ENCODE measurements around the gene CNTN4.

CNTN4 gene

DNA sequence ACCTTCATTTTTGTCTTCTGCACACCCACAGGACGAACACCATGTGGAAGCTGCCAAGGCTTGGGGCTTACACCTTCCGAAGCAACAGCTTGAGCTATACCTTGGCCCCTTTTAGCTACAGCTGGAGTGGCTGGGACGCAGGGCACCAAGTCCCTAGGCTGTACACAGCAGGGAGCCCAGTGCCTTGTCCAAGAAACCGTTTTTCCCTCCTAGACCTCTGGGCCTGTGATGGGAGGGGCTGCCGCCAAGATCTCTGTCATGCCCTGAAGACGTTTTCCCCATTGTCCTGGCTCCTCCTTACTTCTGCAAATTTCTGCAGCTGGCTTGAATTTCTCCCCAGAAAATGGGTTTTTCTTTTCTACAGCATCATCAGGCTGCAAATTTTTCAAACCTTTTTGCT is 7.8 kb downstream of the CNTN4 start:
- H3K4me3 ChIP-seq (ENCODE audit: control insufficient read depth, low read depth, low read length): no peak overlapping the region
- no peak for DNase-seq (ENCODE audit: low read depth)
- TF ChIP-seq CTCF (conservative IDR thresholded peaks at IDR 0.05; ENCODE audit: control insufficient read depth, insufficient read depth, low read depth, low read length): no peak

- H3K4me3 ChIP-seq (ENCODE audit: control insufficient read depth, low read depth, low read length): no peak overlapping the region
- no peak for DNase-seq (ENCODE audit: low read depth)
- no peak for TF ChIP-seq CTCF (conservative IDR thresholded peaks at IDR 0.05; ENCODE audit: control insufficient read depth, insufficient read depth, low read depth, low read length)
These were observed 12.0 kb downstream of the CNTN4 start for GRCh38 chr3:2110597-2111117.

- DNase-seq (ENCODE audit: low read depth): no peak
- no peak for TF ChIP-seq CTCF (conservative IDR thresholded peaks at IDR 0.05; ENCODE audit: control insufficient read depth, insufficient read depth, low read depth, low read length)
These were observed 16.1 kb downstream of the CNTN4 start for GRCh38 chr3:2114617-2115275.

GRCh38 chr3:2130726-2131125 is 32.1 kb downstream of the CNTN4 start:
- no peak overlapping the region for H3K4me3 ChIP-seq (ENCODE audit: control insufficient read depth, low read depth, low read length)
- no peak for DNase-seq (ENCODE audit: low read depth)

More at GRCh38 chr3:2114617-2115275, 16.1 kb downstream of the CNTN4 start:
- no peak overlapping the region for H3K4me3 ChIP-seq (ENCODE audit: control insufficient read depth, low read depth, low read length)

DNA sequence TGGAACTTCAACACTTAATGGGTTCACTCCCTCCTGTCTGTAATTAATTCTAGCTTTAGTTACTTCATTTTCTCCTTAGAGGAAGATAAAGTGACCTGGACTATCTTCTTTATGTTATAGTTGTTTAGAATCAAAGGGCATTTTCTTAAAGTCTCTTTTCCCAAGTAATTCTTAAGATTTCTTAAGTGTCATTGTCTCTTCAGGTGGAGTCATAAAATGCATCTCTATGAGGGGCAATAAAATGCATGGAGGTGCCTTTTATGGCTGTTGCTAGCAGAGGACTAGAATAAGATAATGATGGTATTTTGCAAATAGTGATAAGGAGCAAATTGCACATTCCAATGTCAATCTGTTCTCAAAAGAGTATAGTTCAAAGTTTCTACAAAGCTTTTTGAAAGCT is 34.5 kb downstream of the CNTN4 start:
- TF ChIP-seq CTCF (conservative IDR thresholded peaks at IDR 0.05; ENCODE audit: control insufficient read depth, insufficient read depth, low read depth, low read length): no peak
- no peak for DNase-seq (ENCODE audit: low read depth)
- H3K4me3 ChIP-seq (ENCODE audit: control insufficient read depth, low read depth, low read length): no peak overlapping the region

More at GRCh38 chr3:2130726-2131125, 32.1 kb downstream of the CNTN4 start:
- TF ChIP-seq CTCF (conservative IDR thresholded peaks at IDR 0.05; ENCODE audit: control insufficient read depth, insufficient read depth, low read depth, low read length): no peak

DNA sequence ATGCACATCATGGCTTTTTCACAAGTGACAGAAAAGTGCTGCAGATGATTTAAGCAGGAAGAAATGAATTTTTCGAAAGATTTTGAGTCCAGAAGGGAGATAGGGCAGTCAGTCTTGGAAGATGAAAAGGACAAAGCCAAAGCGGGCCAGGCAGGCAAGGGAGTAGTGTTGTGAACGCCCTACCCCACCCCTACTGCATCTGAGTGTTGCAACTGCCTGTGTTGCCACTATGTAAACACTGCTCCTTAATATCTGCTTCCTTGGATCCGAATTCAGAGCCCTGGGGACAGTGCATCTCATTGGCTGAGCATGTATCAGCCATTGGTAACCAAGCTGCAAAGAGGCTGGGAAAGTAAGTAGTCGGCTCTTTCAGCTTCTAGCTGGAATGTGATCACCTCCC is 39.0 kb downstream of the CNTN4 start:
- no peak for DNase-seq (ENCODE audit: low read depth)
- no peak for TF ChIP-seq CTCF (conservative IDR thresholded peaks at IDR 0.05; ENCODE audit: control insufficient read depth, insufficient read depth, low read depth, low read length)

More for the DNA sequence above, 39.0 kb downstream of the CNTN4 start:
- no peak overlapping the region for H3K4me3 ChIP-seq (ENCODE audit: control insufficient read depth, low read depth, low read length)
